ENCODE data around the gene AP5Z1. TPM values are rescaled to one million over a fixed set of nuclear protein-coding genes. Genes with fewer than 3 reads are reported as not detected.

The AP5Z1 gene
- total RNA-seq, 1 donor from 2014 or later, result 48.9 TPM

GRCh38 chr7:4796453-4796852 lies 21.0 kb downstream of the AP5Z1 start:
- no peak for DNase-seq
- intact Hi-C loops (cut with DNase I), result loop anchor here (5.0 kb wide), 1 partner anchor 286 kb away; no protein-coding TSS in a partner anchor
- no peak overlapping the region for H3K4me3 ChIP-seq

GRCh38 chr7:4797858-4798705 lies 22.7 kb downstream of the AP5Z1 start:
- Histone ChIP-seq H3K27me3 (no peaks in the 10 kb centered on the region), H3K27ac (no peak overlapping the region), H3K4me1 (no peaks in the 10 kb centered on the region), H3K9me3 (no peaks in the 10 kb centered on the region), H3K36me3 (no peaks in the 10 kb centered on the region), H3K4me3 (no peak overlapping the region)
- no peak for DNase-seq
- intact Hi-C loops (cut with DNase I), result loop anchor here (5.0 kb wide), 1 partner anchor 284 kb away; no protein-coding TSS in a partner anchor
- TF ChIP-seq CTCF (IDR thresholded peaks at IDR 0.05), result peak; percentile 87
- peak; percentile 87 for ATAC-seq

More at GRCh38 chr7:4796453-4796852, 21.0 kb downstream of the AP5Z1 start:
- Histone ChIP-seq H3K27me3 (no peaks in the 10 kb centered on the region), H3K36me3 (peaks cover 2% of the 10 kb centered on the region), H3K9me3 (no peaks in the 10 kb centered on the region), H3K4me1 (peaks cover 4% of the 10 kb centered on the region), H3K27ac (no peak overlapping the region)
- ATAC-seq, result no peak
- TF ChIP-seq CTCF (IDR thresholded peaks at IDR 0.05), result no peak

GRCh38 chr7:4798706-4799235 lies 23.3 kb downstream of the AP5Z1 start:
- no peak overlapping the region for H3K27ac ChIP-seq
- H3K4me1 ChIP-seq, result no peaks in the 10 kb centered on the region
- ATAC-seq (no peak), DNase-seq (no peak)
- no peaks in the 10 kb centered on the region for H3K27me3 ChIP-seq
- no peak for TF ChIP-seq CTCF (IDR thresholded peaks at IDR 0.05)
- no peak overlapping the region for H3K4me3 ChIP-seq
- H3K9me3 ChIP-seq, result no peaks in the 10 kb centered on the region
- intact Hi-C loops (cut with DNase I), result loop anchor here (5.0 kb wide), 1 partner anchor 284 kb away; no protein-coding TSS in a partner anchor
- no peaks in the 10 kb centered on the region for H3K36me3 ChIP-seq

GRCh38 chr7:4799508-4800268 lies 24.3 kb downstream of the AP5Z1 start:
- intact Hi-C loops (cut with DNase I), result loop anchor here (5.0 kb wide), 1 partner anchor 283 kb away; no protein-coding TSS in a partner anchor
- H3K27ac ChIP-seq, result no peak overlapping the region
- no peaks in the 10 kb centered on the region for H3K4me1 ChIP-seq
- TF ChIP-seq CTCF (IDR thresholded peaks at IDR 0.05), result no peak
- H3K4me3 ChIP-seq, result no peak overlapping the region
- ATAC-seq (no peak), DNase-seq (no peak)
- H3K9me3 ChIP-seq, result no peaks in the 10 kb centered on the region
- no peaks in the 10 kb centered on the region for H3K27me3 ChIP-seq
- H3K36me3 ChIP-seq, result no peaks in the 10 kb centered on the region

DNA sequence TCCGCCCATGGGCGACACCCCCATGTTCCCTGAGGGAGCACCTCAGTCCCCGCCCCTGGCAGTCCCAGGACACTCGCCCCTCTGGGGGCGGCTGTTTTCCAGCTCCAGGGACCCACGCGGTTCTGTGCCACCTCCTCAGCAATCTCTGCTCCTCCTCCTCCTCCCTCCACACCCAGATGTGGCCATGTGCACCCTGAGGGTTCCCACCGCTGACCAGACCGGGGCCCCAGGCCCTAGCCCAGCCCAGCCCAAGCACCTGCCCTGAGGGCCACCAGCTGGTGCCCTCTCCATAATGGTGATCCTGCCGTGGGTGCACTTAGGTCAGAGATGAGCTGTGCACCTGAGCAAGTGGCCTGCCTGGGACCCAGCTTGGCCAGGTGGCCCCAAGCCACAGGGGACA lies 25.1 kb downstream of the AP5Z1 start:
- H3K4me1 ChIP-seq, result no peaks in the 10 kb centered on the region
- no peak overlapping the region for H3K4me3 ChIP-seq
- ATAC-seq (no peak), DNase-seq (no peak)
- intact Hi-C loops (cut with DNase I), result no loop called here
- no peak overlapping the region for H3K27ac ChIP-seq
- no peak for TF ChIP-seq CTCF (IDR thresholded peaks at IDR 0.05)
- no peaks in the 10 kb centered on the region for H3K27me3 ChIP-seq
- H3K36me3 ChIP-seq, result no peaks in the 10 kb centered on the region
- no peaks in the 10 kb centered on the region for H3K9me3 ChIP-seq

All from upper lobe of right lung (tissue), 1 donor.